A673 (cell line): ENCODE data around the gene PPARA.

ENCODE experiments used
- EZH2 ChIP-seq: fragments of 200-600 bp; sonication (generic); IDR thresholded peaks from 2 replicates; pipeline ENCODE4 v1.6.1; 2017; ENCODE audit warnings: borderline replicate concordance, low read depth, mild to moderate bottlenecking, mixed read lengths, antibody characterized with exemption, low read length; ENCODE audit not compliant: poor library complexity, severe bottlenecking
- TF ChIP-seq, protein P1 (sequence below): fragments of 300-800, 200-600 bp; sonication (generic); conservative IDR thresholded peaks from 2 replicates; pipeline ENCODE4 v1.5.1; 2017; ENCODE audit warnings: low read depth, mild to moderate bottlenecking, antibody characterized with exemption, low read length, moderate library complexity, mixed read lengths

DNA sequence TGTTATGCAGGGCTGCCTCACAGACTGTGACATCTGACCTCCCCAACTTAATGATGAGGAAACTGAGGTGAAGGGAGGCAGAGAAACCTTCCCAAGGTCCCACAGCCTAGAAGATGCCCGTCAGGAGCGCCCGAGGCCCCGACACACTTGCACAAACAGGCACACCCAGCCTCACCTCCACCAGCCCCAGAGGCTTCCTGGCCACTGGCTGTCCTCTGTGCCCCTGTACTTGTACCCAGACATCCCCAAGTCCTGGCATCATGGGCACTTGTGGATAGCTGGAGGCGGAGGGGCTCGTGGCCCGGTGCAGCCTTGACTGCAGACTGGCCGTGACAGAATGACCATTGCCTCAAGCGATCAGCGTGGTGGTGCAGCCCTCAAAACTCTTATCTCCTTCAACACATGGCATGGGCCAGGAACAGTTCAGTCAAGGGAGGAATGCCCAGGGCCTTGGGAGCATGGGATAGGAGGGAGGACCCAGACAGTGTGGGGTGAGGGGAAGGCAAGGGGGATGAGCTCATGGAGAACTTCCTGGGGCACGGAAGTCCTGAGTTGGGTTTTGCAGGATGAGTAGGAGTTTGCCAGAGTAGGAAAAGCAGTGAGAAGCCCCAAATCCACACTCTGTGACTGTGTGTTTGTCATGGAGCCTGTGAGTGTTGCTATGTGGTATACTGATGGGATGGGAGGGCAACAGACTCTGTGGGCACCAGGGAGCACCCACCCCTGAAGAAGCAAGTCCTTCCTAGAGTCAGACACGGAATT is 25.8 kb upstream of the PPARA start:
- TF ChIP-seq, protein P1, sequence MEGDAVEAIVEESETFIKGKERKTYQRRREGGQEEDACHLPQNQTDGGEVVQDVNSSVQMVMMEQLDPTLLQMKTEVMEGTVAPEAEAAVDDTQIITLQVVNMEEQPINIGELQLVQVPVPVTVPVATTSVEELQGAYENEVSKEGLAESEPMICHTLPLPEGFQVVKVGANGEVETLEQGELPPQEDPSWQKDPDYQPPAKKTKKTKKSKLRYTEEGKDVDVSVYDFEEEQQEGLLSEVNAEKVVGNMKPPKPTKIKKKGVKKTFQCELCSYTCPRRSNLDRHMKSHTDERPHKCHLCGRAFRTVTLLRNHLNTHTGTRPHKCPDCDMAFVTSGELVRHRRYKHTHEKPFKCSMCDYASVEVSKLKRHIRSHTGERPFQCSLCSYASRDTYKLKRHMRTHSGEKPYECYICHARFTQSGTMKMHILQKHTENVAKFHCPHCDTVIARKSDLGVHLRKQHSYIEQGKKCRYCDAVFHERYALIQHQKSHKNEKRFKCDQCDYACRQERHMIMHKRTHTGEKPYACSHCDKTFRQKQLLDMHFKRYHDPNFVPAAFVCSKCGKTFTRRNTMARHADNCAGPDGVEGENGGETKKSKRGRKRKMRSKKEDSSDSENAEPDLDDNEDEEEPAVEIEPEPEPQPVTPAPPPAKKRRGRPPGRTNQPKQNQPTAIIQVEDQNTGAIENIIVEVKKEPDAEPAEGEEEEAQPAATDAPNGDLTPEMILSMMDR = no peak
- TF ChIP-seq EZH2 = no peak
